ENCODE measurements around the gene ARFGEF3. TPM values are rescaled to one million over a fixed set of nuclear protein-coding genes. Genes with fewer than 3 reads are reported as not detected.

Gene ARFGEF3
- total and polyA plus RNA-seq, 2 experiments from 2014 or later, result 5.8 to 24.6 TPM

DNA sequence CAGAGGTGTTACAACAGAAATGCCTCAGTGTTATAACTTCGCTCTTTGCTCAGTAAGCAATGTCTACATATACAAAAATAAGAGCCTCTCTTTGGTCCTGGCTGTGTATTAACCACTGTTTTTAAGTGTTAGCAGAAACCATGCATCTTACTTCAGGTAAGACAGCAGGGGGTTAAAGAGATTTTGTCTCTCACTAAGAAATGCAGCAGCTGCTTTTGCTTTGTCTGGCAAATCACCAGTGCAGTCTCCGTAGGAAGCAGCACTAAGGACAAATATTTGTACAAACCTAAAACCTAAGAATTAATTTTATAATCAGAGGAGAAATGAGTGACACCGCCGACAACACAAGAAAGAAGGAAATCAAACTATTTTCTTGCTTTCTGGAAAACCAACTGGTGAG lies 216.7 kb downstream of the ARFGEF3 start:
- Histone ChIP-seq H2AFZ (no peak overlapping the region), H3K4me3 (no peak overlapping the region; the same call in 1 of the 2 replicates), H3F3A (replicated peaks; ENCODE audit: low read depth) (no peaks in the 10 kb centered on the region), H3K4me1 (ENCODE audit: insufficient read depth) (peaks cover 19% of the 10 kb centered on the region), H3K27ac (ENCODE audit: low read depth) (no peak overlapping the region), H3K4me2 (peak overlapping the region; percentile 46; the same call in 1 of the 2 replicates), H3K79me2 (replicated peaks; ENCODE audit: insufficient read depth) (no peaks in the 10 kb centered on the region), H3K9me2 (ENCODE audit: insufficient read depth) (no peaks in the 10 kb centered on the region), H3K27me3 (ENCODE audit: insufficient read depth) (no peaks in the 10 kb centered on the region), H4K20me1 (replicated peaks; ENCODE audit: insufficient read depth) (no peaks in the 10 kb centered on the region), H3K36me3 (ENCODE audit: insufficient read depth) (no peaks in the 10 kb centered on the region)
- TF ChIP-seq ETS1 (IDR thresholded peaks at IDR 0.05), result no peak
- TF ChIP-seq EZH2phosphoT487 (IDR thresholded peaks at IDR 0.05; ENCODE audit: unreplicated experiment), result no peak
- TF ChIP-seq EZH2 (IDR thresholded peaks at IDR 0.05; ENCODE audit: low read depth, unreplicated experiment), result no peak
- no peak for TF ChIP-seq JUNB (IDR thresholded peaks at IDR 0.05; ENCODE audit: unreplicated experiment)
- TF ChIP-seq, protein P1, sequence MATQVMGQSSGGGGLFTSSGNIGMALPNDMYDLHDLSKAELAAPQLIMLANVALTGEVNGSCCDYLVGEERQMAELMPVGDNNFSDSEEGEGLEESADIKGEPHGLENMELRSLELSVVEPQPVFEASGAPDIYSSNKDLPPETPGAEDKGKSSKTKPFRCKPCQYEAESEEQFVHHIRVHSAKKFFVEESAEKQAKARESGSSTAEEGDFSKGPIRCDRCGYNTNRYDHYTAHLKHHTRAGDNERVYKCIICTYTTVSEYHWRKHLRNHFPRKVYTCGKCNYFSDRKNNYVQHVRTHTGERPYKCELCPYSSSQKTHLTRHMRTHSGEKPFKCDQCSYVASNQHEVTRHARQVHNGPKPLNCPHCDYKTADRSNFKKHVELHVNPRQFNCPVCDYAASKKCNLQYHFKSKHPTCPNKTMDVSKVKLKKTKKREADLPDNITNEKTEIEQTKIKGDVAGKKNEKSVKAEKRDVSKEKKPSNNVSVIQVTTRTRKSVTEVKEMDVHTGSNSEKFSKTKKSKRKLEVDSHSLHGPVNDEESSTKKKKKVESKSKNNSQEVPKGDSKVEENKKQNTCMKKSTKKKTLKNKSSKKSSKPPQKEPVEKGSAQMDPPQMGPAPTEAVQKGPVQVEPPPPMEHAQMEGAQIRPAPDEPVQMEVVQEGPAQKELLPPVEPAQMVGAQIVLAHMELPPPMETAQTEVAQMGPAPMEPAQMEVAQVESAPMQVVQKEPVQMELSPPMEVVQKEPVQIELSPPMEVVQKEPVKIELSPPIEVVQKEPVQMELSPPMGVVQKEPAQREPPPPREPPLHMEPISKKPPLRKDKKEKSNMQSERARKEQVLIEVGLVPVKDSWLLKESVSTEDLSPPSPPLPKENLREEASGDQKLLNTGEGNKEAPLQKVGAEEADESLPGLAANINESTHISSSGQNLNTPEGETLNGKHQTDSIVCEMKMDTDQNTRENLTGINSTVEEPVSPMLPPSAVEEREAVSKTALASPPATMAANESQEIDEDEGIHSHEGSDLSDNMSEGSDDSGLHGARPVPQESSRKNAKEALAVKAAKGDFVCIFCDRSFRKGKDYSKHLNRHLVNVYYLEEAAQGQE (IDR thresholded peaks at IDR 0.05; ENCODE audit: unreplicated experiment), result no peak
- no peak for TF ChIP-seq NANOG (IDR thresholded peaks at IDR 0.05; ENCODE audit: borderline replicate concordance)
- TF ChIP-seq ZNF114 (CRISPR knock-in tag; IDR thresholded peaks at IDR 0.05), result no peak
- TF ChIP-seq STAT1 (IDR thresholded peaks at IDR 0.05; ENCODE audit: unreplicated experiment), result no peak
- TF ChIP-seq, protein P2, sequence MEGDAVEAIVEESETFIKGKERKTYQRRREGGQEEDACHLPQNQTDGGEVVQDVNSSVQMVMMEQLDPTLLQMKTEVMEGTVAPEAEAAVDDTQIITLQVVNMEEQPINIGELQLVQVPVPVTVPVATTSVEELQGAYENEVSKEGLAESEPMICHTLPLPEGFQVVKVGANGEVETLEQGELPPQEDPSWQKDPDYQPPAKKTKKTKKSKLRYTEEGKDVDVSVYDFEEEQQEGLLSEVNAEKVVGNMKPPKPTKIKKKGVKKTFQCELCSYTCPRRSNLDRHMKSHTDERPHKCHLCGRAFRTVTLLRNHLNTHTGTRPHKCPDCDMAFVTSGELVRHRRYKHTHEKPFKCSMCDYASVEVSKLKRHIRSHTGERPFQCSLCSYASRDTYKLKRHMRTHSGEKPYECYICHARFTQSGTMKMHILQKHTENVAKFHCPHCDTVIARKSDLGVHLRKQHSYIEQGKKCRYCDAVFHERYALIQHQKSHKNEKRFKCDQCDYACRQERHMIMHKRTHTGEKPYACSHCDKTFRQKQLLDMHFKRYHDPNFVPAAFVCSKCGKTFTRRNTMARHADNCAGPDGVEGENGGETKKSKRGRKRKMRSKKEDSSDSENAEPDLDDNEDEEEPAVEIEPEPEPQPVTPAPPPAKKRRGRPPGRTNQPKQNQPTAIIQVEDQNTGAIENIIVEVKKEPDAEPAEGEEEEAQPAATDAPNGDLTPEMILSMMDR (conservative IDR thresholded peaks at IDR 0.05; ENCODE audit: low read depth in 2 of 2), result no peak
- no peak for TF ChIP-seq POLR2AphosphoS5 (IDR thresholded peaks at IDR 0.05; ENCODE audit: low read depth)
- TF ChIP-seq CREB1 (CRISPR knock-in tag; IDR thresholded peaks at IDR 0.05; ENCODE audit: low read depth), result no peak
- no peak for TF ChIP-seq ZNF331 (CRISPR knock-in tag; IDR thresholded peaks at IDR 0.05; ENCODE audit: low read depth)
- no peak for TF ChIP-seq ZNF462 (CRISPR knock-in tag; IDR thresholded peaks at IDR 0.05)
- Mint-ChIP-seq H3K27ac (no peak overlapping the region), H3K9me3 (no peaks in the 10 kb centered on the region; the same call in 2 of the 3 replicates), H3K4me1 (peaks cover 22% of the 10 kb centered on the region), H3K36me3 (ENCODE audit: low read depth) (no peaks in the 10 kb centered on the region), H3K27me3 (ENCODE audit: insufficient read depth, low read depth, poor library complexity) (peaks cover 6% of the 10 kb centered on the region), H3K4me3 (no peak overlapping the region)
- ATAC-seq (no peak), DNase-seq (ENCODE audit: low spot score) (peak; percentile 57)
